Memory B cell (primary cell): ENCODE results near the gene PRDM16.
A peak's percentile ranks its signal among the peaks of the same experiment; 100 is the strongest.

Source experiments
- ATAC-seq: fragments of 150-1000 bp; cut with Tn5 transposase; 2 replicates; pipeline ENCODE4 v1.10.0; 2021; ENCODE audit warnings: low read depth, mild to moderate bottlenecking, moderate library complexity
- DNase-seq, 2 donors: peaks; one replicate each; pipeline ENCODE4 v3.0.0; 2022; ENCODE audit warnings: low spot score in 2 of 2
- H3K27ac Mint-ChIP-seq: one replicate; pipeline ENCODE4 v1.8.0; 2022; ENCODE audit warnings: mild to moderate bottlenecking, moderate library complexity, mixed read lengths
- H3K27me3 Mint-ChIP-seq: one replicate; pipeline ENCODE4 v1.8.0; 2022; ENCODE audit warnings: mixed read lengths
- H3K36me3 Mint-ChIP-seq: one replicate; pipeline ENCODE4 v1.8.0; 2022; ENCODE audit warnings: mild to moderate bottlenecking, mixed read lengths
- H3K4me1 Mint-ChIP-seq: one replicate; pipeline ENCODE4 v1.8.0; 2022; ENCODE audit warnings: mixed read lengths
- H3K4me3 Mint-ChIP-seq: one replicate; pipeline ENCODE4 v1.8.0; 2022; ENCODE audit warnings: mild to moderate bottlenecking, moderate library complexity, mixed read lengths
- H3K9me3 Mint-ChIP-seq: one replicate; pipeline ENCODE4 v1.8.0; 2022; ENCODE audit warnings: mixed read lengths

Gene PRDM16

DNA sequence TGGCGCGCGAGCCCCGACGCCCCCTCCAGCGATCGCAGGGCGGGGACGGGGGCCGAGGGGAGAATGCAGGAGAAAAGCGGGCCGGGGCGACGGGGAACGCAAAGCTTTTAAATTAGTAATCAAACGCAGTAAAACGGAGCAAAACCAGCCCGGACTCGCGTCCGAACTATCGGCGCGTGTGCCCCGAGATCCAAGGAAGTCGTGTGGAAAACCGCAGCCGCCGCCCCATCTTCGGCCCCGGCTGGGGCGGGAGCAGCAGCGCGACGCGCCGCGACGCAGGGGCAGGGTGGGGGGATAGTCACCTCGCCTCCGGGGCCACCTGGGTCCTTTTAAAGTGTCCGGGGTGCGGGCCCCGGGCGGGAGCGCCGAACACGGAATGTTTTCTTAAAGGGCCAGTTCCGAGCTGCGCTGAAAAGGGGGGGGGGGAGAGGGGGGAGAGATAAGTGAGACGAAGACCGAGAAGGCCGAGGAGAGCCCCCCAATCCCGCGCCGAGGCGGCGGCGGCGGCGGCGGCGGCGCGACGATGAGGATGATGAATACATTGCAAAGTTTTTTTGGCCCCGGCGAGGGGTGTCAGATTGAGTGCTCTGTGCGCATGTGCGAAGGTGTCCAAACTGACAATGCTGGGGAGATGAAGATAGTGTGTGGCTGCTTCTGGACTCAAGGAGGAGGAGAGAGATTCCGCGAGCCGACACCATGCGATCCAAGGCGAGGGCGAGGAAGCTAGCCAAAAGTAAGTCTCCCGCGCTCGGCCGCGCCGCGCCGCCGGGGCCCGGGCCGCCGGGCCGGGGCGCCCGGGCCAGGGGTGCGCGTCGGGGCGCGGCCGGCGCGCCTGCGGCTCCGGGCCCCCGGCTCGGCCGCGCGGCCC lies at the start of gene PRDM16:
TSS of gene PRDM16 (plus strand) at position 640 of the 868 bp plus-strand sequence. CDS start at position 697, 57 bp downstream.
- Mint-ChIP-seq H3K4me3 (peak within 1 kb of the TSS; percentile 81), H3K9me3 (no peaks in the 10 kb centered on the region), H3K4me1 (no peaks in the 10 kb centered on the region), H3K36me3 (no peaks in the 10 kb centered on the region), H3K27ac (no peak within 1 kb of the TSS), H3K27me3 (peaks cover 8% of the 10 kb centered on the region)
- ATAC-seq (no peak), DNase-seq (no peak)

DNA sequence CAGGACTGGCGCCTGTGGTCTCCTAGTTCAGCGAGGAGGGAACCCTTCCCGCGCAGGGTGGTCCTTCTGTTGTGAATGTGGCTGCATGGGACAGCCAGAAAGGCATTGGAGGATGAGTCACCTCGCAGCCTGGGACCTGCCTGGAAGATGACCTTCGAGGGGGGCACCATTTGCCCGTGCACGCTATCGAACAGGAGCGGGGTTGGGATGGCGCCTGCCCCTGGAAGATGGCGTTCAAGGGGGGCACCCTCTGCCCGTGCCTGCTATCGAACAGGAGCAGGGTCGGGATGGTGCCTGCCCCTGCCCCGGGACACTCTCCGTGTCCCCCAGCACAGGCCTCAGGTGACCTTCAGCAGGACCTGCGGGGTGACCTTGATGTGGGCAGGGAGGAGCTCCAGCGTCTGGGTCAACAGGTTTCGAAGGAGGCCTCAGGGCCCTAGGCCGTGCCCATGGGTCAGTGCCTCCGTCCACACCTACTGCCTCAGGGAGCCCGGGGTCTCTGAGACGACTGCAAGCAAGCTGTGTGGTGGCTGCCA lies 49.4 kb upstream of the PRDM16 start:
- H3K36me3 Mint-ChIP-seq, result no peaks in the 10 kb centered on the region
- no peak overlapping the region for H3K27ac Mint-ChIP-seq
- H3K4me3 Mint-ChIP-seq, result no peak overlapping the region
- no peaks in the 10 kb centered on the region for H3K9me3 Mint-ChIP-seq
- peaks cover under 1% of the 10 kb centered on the region for H3K27me3 Mint-ChIP-seq
- no peak for DNase-seq
- ATAC-seq, result no peak
- no peaks in the 10 kb centered on the region for H3K4me1 Mint-ChIP-seq

DNA sequence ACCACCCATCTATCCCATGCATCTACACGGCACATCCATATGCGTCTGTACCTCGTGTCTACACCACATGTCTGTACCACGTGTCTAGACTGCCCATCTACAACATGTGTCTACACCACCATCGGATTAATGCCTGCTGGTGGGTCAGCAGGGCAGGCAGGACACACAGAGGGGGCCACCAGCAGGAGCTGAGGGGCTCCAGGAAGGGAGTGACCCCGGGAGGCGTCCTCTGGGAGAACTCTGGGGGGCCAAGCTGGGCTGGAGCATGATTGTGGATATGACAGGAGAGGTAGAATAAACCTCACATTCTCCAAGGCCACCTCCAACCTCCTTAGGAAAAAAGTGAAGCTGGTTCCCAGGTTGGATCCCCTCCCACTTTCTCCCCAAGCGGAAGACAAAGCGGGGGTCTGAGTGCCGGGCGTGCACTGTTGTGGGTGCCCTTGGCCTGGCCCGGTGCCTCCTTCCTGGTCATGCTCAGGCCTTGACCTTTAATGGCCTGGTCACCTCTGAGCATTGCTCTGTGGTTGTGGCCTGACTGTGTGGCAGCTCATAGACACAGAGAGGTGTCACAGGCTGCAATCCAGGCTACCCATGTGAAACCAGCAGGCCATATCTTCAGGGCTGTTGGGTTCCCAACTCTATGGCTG lies 48.6 kb upstream of the PRDM16 start:
- ATAC-seq (no peak), DNase-seq (no peak)
- no peak overlapping the region for H3K4me3 Mint-ChIP-seq
- H3K27me3 Mint-ChIP-seq, result no peaks in the 10 kb centered on the region
- H3K9me3 Mint-ChIP-seq, result no peaks in the 10 kb centered on the region
- H3K36me3 Mint-ChIP-seq, result no peaks in the 10 kb centered on the region
- no peak overlapping the region for H3K27ac Mint-ChIP-seq
- no peaks in the 10 kb centered on the region for H3K4me1 Mint-ChIP-seq

DNA sequence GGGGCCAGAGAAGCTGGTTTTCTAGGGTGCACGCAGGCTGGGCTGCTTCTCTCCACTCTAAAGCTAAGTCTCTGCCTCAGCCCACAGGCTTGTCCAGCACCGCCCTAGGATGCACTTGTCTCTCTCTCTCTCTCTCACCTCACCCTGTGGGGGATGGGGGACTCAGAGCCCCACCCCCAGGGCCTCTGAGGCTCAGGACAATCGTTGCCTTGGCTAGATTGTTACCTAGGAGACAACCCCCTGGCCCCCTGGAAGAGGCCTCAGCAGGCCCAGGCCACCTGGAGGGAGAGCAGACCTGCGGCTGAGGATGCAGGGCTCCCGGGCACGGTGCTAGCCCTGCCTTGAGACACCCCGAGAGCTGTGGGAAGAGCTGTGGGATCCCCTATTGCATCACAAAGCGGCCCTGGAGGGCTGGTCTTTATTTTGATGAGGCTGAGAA lies 47.8 kb upstream of the PRDM16 start, which contains the start of gene ACTRT2:
TSS of gene ACTRT2 (plus strand) at position 235 of the 439 bp plus-strand sequence. CDS start 220 bp downstream, outside the sequence.
- H3K9me3 Mint-ChIP-seq, result no peaks in the 10 kb centered on the region
- no peaks in the 10 kb centered on the region for H3K4me1 Mint-ChIP-seq
- no peak within 1 kb of the TSS for H3K4me3 Mint-ChIP-seq
- no peaks in the 10 kb centered on the region for H3K27me3 Mint-ChIP-seq
- DNase-seq (no peak), ATAC-seq (no peak)
- H3K36me3 Mint-ChIP-seq, result no peaks in the 10 kb centered on the region
- H3K27ac Mint-ChIP-seq, result no peak within 1 kb of the TSS

DNA sequence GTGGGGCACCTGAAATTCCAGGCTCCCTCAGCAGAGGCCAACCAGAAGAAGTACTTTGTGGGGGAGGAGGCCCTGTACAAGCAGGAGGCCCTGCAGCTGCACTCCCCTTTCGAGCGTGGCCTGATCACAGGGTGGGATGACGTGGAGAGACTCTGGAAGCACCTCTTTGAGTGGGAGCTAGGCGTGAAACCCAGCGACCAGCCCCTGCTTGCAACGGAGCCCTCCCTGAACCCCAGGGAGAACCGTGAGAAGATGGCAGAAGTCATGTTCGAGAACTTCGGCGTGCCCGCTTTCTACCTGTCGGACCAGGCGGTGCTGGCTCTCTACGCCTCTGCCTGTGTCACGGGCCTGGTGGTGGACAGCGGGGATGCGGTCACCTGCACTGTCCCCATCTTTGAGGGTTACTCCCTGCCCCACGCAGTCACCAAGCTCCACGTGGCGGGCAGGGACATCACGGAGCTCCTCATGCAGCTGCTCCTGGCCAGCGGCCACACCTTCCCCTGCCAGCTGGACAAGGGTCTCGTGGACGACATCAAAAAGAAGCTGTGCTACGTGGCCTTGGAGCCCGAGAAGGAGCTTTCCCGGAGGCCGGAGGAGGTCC lies 47.1 kb upstream of the PRDM16 start:
- Mint-ChIP-seq H3K27me3 (no peaks in the 10 kb centered on the region), H3K36me3 (no peaks in the 10 kb centered on the region), H3K4me3 (no peak overlapping the region), H3K27ac (no peak overlapping the region), H3K9me3 (no peaks in the 10 kb centered on the region), H3K4me1 (no peaks in the 10 kb centered on the region)
- DNase-seq (no peak), ATAC-seq (no peak)

DNA sequence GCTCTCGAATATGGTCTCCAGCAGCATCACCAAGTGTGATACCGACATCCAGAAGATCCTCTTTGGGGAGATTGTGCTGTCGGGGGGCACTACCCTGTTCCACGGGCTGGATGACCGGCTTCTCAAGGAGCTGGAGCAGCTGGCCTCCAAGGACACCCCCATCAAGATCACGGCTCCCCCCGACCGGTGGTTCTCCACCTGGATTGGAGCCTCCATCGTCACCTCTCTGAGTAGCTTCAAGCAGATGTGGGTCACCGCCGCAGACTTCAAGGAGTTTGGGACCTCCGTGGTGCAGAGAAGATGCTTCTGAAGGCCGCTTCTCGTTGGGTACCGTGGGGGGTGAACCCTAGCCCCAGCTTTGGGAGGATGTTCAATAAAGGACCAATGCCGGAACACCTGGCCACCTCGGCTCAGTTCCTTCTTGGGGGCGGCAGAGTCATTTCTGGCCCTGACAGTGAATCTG lies 46.5 kb upstream of the PRDM16 start:
- no peaks in the 10 kb centered on the region for H3K4me1 Mint-ChIP-seq
- no peaks in the 10 kb centered on the region for H3K36me3 Mint-ChIP-seq
- no peaks in the 10 kb centered on the region for H3K9me3 Mint-ChIP-seq
- DNase-seq (no peak), ATAC-seq (no peak)
- no peak overlapping the region for H3K27ac Mint-ChIP-seq
- no peak overlapping the region for H3K4me3 Mint-ChIP-seq
- no peaks in the 10 kb centered on the region for H3K27me3 Mint-ChIP-seq

DNA sequence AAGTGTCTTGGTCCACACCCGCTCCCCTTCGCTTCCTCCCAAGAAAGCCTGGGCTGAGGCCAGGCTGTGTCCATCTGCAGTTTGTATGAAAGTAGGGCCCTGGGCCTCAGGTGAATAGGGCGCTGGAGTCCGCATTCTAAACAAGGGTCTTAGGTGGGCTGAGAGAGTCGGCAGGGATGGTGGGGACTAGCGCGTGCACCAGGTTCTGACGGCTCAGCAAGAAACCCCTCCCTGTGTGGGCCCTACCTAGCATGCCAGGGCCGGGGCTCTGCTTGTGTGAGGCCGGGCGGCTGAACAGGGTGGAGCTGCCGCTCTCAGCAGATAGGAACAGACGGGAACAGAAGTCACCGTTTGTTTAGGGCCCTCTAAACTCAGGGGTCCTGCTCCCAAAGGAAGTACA lies 46.0 kb upstream of the PRDM16 start:
- DNase-seq (no peak), ATAC-seq (no peak)
- no peaks in the 10 kb centered on the region for H3K9me3 Mint-ChIP-seq
- H3K27ac Mint-ChIP-seq, result no peak overlapping the region
- no peaks in the 10 kb centered on the region for H3K4me1 Mint-ChIP-seq
- no peaks in the 10 kb centered on the region for H3K27me3 Mint-ChIP-seq
- H3K4me3 Mint-ChIP-seq, result no peak overlapping the region
- no peaks in the 10 kb centered on the region for H3K36me3 Mint-ChIP-seq

DNA sequence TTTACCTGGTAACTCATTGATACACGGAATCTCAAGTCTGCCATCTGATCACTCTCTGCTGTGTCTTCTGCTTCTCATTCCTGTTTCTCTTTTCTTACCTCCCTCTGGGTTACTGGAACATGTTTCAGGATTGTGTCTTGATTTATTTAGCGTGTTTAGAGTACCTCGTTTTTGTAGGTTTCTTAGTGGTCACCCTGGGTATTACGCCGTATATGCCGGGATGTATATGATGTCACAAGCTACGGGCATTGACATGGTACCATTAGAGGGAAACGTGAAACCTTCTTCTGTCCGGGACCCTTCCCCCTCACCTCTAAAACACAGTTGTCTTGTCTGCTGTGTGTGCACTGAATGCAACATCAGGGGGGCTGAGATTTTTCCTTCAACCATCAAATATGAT lies 45.0 kb upstream of the PRDM16 start:
- no peak for DNase-seq
- no peak overlapping the region for H3K27ac Mint-ChIP-seq
- ATAC-seq, result no peak

DNA sequence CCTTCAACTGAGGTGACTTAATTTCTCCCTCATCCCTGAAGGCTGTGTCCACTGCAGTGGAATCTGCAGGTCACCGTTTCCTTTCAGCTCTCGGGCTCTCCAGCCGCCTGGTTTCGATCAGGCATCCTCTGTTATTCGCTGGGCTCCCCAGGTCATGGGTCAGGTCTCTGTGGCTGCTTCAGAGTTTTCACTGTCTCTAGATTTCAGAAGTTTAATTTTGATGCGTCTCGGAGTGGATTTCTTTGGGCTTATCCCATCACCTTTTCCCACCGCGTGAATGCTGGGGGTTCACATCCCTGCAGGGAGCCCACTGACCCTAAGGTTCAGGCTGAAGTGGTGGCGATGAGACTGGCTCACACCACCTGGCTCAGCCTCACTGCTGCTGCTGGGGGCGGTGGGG lies 44.4 kb upstream of the PRDM16 start:
- Mint-ChIP-seq H3K4me3 (no peak overlapping the region), H3K36me3 (no peaks in the 10 kb centered on the region), H3K9me3 (no peaks in the 10 kb centered on the region), H3K27me3 (no peaks in the 10 kb centered on the region), H3K4me1 (no peaks in the 10 kb centered on the region), H3K27ac (no peak overlapping the region)
- DNase-seq, result no peak
- ATAC-seq, result no peak

More for the DNA sequence above, 45.0 kb upstream of the PRDM16 start:
- Mint-ChIP-seq H3K36me3 (no peaks in the 10 kb centered on the region), H3K9me3 (no peaks in the 10 kb centered on the region), H3K4me1 (no peaks in the 10 kb centered on the region), H3K4me3 (no peak overlapping the region), H3K27me3 (no peaks in the 10 kb centered on the region)

DNA sequence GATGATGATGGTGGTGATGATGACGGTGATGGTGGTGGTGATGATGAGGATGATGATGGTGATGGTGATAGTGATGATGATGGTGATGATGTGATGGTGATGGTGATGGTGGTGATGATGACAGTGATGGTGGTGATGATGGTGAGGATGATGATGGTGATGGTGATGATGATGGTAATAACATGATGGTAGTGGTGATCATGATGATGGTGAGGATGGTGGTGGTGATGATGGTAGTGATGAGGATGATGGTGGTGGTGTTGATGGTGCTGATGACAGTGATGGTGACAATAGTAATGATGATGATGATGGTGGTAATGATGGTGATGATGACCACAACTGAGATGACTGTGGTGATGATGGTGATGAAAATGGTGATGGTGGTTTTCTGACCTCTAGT lies 42.9 kb upstream of the PRDM16 start:
- Mint-ChIP-seq H3K4me1 (no peaks in the 10 kb centered on the region), H3K27ac (no peak overlapping the region), H3K36me3 (no peaks in the 10 kb centered on the region), H3K27me3 (peaks cover 2% of the 10 kb centered on the region), H3K9me3 (no peaks in the 10 kb centered on the region), H3K4me3 (no peak overlapping the region)
- ATAC-seq (no peak), DNase-seq (no peak)

DNA sequence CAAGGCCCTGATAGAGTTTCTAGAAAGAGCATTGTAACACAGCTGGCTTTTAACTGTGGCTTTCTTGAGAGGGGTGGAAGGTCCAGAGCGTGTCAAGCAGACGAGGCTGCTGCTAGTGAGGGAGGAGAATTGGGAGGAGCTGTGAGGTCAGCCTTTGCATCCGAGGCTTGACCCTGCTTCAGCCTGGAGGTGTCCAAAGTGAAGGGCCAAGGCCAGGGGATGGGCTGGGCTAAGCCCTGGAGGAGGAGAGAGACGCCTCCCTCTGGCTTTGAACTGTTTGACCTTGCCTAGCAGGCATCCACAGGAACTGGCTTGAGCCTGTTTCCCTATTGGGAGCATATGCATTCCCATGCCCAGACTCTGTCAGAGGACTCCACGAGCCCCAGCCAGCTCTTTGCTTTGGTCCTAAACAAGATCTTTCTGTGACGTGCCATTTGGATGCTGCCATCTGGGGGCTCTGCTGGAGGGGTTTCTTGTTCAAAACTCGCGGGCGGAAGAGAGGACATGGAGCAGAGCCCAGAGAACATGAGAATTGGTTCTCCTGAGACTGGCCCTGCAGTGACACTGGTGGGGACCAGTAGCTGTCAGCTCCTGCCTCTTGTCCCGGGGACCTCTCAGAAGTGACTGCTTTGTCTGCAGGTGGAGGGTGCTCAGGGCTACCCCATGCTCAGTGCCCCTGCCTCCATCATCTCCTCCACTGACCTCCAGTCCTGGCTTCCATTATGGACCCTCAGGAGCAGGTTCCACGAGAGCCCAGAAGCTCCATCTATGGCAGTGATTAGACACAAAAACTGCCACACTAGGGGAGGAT lies 42.2 kb upstream of the PRDM16 start:
- Mint-ChIP-seq H3K9me3 (no peaks in the 10 kb centered on the region), H3K36me3 (no peaks in the 10 kb centered on the region), H3K4me3 (no peak overlapping the region), H3K27me3 (peaks cover 4% of the 10 kb centered on the region), H3K4me1 (no peaks in the 10 kb centered on the region), H3K27ac (no peak overlapping the region)
- DNase-seq, result no peak
- no peak for ATAC-seq

DNA sequence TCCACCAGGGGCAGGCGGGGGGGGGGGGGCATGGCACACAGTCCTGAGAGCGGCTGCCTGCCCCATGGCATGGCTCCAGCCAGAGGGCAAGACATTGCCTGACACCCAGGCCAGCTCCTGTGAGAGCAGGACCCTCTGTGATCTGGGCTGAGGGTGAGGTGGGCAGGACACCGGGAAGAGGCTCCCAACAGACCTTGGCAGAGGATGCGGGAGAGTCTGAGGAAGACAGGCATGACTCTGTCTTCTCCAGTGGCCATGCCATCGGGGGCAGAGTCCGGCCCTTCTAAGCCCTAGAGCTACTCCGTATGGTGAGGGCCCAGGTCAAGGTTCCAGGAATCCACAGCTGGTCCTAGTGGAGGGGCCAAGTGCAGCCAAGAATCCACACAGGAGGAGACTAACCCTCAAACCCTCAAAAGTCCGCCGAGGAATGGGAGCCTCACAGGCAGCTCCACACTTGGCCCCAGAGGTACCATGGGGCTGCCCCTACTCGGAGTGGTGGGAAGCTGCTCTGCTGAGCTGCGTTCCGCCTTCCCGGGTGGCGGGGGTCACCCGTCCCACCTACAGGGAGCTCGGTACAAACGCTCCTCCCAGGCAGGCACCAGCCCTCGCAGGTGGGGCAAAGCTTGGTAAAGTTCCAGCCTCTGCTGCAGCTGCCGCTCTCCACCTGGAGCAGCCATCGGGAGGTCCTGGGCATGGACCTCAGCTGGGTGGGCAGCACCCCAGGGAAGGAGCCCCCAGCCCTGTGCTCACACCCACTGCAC lies 41.2 kb upstream of the PRDM16 start:
- no peaks in the 10 kb centered on the region for H3K9me3 Mint-ChIP-seq
- no peak for DNase-seq
- H3K36me3 Mint-ChIP-seq, result no peaks in the 10 kb centered on the region
- no peak overlapping the region for H3K27ac Mint-ChIP-seq
- no peak overlapping the region for H3K4me3 Mint-ChIP-seq
- ATAC-seq, result no peak
- H3K27me3 Mint-ChIP-seq, result peaks cover 4% of the 10 kb centered on the region
- H3K4me1 Mint-ChIP-seq, result no peaks in the 10 kb centered on the region
